NCI-H446 (cell line): ENCODE results near the gene CWC27.
"Not testable (repeated sequence)": the region's sequence is repeated elsewhere in the genome, so short reads cannot be mapped to it uniquely, and the experiment has no call there.

Experiments
- DNase-seq, 2 experiments: peaks; one replicate each; lab custom pipeline; 2025; lab: John Stamatoyannopoulos, UW

CWC27 gene

DNA sequence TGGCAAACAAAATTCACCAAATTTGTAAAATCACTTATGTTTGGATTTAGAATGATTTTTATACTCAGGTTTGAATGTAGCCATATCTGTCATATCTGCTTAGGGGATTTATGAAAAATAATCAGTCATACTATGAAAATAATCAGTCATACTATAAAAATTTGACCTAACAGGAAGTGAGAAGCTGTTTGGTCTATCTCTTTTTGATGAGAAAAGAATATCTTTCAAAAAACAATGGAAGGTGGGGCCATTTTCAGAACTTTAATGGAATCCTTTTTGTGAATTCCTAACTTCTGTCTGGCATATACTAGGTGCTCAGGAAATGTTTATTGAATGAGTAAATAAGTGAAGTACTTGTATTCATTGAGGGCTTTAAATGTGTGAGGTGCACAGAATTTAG, 70.1 kb downstream of the CWC27 start:
- no peak for DNase-seq

DNA sequence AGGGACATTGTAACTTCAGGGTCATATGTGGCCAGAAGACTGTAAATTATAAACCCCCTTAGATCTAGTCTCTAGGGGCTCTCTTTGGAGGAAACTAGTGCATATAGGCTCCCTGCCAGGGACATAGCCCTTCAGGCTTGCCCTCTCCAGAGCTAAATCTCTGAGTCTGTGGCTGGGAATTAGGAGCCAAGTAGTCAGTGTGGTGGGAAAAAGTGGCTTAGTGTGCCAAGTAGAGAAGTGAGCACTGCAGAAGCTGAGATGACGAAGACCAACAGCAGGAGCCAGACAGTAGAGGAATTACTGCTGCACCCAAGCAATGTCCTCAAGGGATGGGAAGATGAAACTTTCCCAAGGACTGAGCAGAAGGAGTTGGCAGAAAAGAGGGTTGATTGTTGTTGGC, 71.2 kb downstream of the CWC27 start:
- no peak for DNase-seq

DNA sequence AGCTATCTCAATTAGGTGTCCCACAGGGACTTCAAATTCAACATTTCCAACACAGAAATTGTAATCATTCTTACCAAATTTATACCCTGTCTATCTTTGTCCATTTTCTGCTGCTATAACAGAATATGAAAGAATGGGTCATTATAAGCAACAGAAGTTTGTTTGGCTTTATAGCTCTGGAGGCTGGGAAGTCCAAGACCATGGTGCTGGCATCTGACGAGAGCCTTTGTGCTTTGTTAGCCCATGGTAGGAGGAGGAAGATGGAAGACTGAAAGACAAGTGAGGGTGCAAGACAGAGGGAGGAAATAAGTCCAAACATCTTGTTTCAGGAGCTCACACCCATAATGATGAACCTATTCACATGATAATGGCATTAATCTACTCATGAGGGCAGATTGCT, 72.2 kb downstream of the CWC27 start:
- DNase-seq = no peak

DNA sequence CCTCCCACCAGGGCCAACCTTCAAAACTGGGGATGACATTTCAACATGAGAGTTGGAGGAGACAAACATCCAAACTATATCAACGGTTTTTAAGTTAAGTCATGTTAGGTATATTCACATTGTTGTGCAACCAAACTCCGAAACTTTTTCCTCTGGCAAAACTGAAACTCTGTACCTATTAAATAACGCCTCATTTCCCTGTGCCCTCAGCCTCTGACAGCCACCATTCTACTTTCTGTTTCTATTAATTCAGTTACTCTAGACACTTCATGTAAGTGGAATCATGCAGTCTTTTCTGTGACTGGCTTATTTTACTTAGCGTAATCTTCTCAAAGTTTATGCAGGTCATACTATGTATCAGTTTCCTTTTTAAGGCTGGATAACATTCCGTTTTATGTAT, 85.0 kb downstream of the CWC27 start:
- DNase-seq = no peak

DNA sequence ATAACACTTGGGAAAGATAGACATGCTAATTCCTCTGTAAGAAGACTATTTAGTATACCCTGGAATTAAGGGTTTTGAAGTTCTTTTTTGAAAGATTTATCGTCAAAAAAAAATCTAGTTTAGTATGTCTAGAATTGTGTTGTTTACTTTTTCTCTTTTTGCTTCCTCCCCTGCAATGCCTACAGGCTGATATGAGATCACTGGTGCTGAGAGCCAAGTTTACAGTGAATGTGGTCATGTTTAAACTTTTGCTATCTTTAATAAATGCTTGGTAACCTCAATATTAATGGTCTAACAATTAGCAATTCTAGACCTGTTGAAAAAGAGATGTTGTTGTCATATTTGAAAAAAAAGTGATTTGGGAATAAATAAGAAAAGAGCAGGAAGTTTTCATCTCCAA, 86.1 kb downstream of the CWC27 start:
- DNase-seq = no peak

DNA sequence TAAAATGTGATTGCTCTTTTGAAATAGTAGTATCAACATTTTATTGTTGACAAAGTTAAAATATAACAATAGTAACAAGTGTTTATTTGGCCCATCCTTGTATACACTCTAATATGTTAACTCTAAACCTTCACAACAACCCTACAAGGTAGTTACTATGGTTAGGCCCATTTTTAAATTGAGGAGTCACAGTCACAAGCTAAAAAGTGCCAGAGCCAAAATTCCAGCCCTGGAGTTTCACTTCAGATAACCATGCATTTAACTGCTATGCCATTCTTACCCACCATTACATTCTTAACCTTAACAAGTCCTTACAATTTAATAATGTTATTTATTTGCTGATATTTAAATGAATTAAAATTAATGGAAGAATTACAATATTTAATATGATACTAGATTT, 91.2 kb downstream of the CWC27 start:
- DNase-seq = no peak

DNA sequence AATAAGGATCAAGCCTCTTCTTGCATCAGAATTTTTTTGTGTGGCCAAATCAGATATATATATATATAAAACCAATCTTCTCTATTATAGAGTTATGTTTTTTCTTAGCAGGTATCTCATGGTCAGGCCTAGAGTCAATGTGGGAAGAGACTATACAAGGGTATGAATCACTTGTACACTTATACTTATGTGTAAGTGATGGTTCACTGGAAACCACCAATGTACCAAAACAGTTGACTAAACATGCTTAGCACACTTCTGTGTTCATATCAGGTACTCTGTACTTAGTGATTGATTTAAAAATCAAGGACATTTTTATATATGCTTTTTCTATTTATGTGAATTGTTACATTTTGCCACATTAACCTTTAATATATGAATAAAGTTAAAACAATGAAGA, 92.6 kb downstream of the CWC27 start:
- no peak for DNase-seq

DNA sequence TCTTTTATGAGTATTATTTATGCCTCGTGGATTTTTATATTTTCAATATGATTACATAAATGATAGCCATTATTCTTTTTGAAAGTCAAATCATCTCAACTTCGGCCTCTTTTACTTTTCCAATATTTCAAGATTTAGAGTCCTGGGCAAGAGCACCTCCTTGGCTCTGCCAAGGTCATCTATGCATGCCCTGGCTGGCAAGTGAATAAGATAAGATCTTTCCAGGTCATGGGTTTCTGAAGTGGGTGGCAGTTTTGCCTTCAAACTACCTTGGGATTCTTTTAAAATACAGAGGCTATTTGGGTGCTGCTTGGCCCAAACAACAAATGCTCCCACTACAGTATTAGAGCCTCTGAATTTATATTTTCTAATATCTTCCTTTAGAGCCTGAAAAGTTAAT, 95.4 kb downstream of the CWC27 start:
- no peak for DNase-seq

DNA sequence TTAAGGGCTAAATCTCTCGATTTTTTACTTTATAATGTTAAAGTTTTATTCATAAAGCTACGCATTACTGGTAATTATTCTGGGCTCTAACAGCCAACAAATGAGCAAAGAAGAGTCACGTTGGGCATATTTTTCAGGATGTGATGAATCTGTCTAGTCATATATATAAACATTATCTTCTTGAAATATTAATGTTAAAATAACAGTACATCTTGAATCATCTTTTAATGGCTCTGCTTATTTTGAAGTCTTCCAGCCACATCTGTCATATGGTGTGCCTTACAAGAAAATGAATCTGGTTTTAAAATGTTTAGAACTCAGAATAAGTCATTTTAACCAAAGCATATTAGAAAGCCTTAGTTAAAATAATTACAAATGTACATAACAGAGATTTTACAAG, 96.9 kb downstream of the CWC27 start:
- DNase-seq = no peak

DNA sequence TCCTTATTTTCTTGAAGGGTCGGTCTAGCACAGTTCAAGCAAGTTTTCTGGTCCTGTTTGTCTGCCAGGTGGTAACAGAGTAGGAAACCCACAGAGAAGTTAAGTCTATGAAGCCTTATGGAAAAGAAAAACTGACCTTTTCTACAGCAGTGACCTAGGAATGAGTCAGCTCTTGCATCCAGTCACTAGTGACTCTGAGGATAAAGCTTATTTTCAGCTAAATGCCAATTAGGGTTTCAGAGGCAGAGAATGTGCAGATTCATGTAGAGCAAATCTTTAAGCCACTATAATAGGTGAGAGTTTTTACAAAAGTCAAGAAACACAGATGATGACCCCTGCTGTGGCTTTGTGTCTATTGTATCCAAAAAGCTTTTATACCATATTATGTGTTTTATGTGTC, 100.7 kb downstream of the CWC27 start:
- DNase-seq = no peak

DNA sequence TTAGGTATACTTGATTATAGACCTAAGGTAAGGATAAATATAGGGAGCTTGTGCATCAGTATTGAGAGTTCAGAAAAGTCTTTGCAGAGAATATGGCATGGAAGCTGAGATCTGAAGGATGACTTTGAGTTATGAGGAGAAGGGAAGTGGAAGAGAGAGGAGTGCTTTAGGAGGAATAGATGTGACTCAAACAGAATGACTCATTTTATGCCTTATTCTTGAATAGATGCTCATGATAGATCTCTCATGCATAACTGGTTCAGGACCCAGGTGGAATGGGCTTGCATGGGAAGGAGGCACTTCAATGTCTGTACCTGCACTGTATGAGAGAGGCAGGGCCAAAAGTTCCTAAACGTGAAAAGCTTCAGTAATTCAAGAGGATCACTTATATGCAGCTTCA, 103.3 kb downstream of the CWC27 start:
- DNase-seq = no peak

DNA sequence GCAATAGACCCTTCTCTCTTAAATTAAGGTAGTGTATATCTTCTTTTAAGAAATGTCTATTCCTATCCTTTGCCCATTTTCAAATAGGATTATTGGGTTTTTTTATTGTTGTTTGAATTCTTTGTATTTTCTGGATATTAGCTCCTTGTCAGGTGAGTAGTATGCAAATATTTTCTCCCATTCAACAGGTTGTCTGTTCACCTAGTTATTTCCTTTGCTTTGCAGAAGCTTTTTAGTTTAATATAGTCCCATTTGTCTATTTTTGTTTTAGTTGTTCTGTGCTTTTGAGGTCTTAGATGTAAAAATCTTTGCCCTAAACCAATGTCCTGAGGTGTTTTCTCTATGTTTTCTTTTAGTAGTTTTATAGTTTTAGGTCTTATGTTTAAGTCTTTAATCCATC, 104.7 kb downstream of the CWC27 start:
- DNase-seq = no peak

DNA sequence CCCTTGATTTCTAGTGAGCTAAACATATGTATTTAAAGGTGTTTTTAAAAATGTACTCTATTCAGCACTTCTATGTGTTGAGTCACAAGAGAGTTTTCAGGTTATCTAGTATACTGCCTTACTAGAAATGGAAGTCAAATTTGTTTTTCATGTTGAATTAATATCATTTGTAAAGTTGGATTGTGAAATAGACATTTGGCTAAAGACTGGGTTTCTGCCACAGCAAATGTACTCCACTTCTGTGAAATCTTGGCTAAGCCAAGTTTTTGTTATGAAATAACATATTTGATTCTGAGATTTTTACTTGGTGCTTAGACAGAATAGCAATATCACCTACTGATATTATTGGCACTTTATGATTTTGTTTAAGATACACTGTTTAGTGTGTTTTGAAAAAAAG, 106.0 kb downstream of the CWC27 start:
- no peak for DNase-seq

DNA sequence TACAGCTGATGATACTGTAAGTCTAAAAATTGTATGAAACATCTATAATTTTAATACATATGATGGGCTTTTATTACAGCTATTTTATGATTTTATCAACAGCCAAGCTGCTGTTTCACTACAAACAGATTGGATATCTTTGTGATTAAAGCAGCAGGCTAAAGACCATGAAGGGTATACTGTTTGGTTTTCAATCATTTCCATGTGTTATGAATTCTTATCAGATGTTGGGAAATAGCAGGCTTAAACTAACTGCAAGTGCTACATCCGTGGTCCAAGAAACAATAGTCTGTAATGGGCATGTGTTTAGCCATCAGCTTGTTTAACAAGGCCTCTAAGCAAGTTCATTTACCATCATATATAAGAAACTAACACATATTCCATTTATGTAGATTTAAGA, 107.5 kb downstream of the CWC27 start:
- no peak for DNase-seq

DNA sequence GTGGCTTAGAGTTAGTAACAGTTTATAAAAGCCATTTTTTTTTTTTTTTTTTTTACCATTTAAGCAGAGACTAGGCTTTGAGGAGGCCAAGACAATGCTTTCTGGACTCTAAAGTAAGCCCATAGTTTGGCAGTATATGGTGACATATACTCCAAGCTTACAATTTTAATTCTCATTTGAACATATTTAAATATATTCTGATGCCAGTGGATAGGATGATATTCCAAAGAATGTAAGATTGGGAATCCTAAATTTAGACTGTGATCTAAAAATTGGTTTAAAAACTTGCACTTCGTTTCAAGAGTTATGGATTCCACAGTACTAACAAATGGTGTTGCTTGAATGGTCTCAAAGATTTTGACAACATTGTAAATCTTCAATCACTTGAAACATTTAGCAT, 112.1 kb downstream of the CWC27 start:
- DNase-seq = no peak

DNA sequence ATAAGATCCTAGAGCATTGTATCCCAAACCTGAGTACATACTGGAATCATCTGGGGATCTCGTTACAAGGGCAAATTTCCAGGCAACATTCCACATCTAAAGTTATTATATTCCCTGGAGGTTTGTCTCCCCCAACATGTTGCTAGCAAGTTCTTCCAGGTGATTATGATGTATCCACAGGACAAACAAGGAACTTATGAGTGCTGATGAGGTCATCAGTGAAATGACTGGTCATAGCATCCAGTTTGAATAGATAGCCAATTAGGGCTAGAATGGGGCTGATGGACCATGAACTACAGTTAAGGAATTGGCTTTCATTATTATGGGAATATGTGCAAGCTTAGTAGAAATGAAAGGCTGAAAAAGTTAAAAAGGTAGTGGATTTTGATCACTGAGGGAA, 115.2 kb downstream of the CWC27 start:
- no peak for DNase-seq

DNA sequence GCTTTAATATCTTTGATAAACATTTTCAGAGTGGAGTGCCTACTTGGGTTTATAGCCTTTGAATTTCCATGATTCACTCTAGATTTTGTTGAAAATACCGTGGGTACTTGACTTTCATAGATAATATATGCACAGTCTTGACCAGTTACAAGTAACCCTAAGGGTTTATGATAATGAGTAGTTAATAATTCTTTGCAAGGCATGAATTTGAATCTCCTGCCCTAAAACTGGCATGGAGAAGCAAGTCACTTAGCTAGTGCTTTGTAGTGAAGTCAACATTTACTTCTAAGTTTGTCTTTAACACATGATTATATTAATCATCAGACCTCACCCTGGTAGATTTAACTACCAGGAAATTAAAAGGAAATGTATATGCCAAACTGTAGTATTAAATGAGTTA, 115.8 kb downstream of the CWC27 start:
- DNase-seq = no peak

DNA sequence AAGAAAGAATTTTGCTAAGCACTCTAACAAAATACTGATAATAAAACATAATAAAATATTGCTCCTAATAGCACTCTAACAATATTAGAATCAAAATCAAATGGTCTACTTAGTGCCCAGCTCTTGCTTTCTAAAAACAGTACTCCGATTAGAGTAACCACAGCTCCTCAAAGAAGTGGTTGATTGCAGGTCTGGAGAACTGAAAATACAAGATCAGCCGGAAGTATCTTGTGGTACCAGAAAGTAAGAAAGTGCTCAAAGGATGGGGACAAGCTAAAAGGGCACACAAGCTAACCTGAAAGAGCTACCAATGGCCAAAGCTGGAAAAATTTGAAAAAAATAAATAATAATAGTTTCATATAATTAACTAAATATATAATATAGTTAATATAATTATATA, 119.2 kb downstream of the CWC27 start:
- no peak for DNase-seq

DNA sequence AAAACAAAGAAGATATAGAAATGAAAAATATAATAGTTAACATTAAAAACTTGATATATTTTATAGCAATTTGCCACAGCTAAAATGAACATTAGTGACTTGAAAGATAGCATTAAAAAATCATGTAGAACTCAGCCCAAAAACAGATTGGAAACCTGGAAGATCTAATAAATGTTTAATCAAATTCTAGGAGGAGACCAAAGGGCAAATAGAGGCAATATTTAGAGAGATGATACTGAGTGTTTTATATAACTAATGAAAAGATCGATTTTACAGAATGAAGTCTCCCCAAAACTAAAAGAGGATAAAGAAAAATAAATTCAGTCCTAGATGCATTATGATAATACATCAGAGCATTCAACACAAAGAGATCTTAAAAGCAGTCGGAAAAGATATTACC, 127.0 kb downstream of the CWC27 start:
- no peak for DNase-seq

DNA sequence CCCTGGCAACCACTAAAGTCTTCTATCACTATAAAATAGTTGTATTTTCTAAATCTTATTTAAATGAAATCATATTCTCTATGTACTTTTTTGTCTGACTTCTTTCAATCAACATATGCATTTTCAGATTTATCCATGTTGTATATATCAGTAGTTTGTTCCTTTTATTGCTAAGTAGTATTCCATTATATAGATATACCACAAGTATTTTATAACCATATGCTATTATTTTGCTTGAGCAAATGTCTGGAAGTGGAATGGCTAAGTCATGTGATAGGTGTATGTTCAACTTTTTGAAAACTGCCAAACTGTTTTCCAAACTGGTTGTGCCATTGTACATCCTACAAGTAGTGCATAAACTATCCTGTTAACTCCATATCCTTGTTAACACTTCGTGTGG, 131.1 kb downstream of the CWC27 start:
- DNase-seq = no peak

DNA sequence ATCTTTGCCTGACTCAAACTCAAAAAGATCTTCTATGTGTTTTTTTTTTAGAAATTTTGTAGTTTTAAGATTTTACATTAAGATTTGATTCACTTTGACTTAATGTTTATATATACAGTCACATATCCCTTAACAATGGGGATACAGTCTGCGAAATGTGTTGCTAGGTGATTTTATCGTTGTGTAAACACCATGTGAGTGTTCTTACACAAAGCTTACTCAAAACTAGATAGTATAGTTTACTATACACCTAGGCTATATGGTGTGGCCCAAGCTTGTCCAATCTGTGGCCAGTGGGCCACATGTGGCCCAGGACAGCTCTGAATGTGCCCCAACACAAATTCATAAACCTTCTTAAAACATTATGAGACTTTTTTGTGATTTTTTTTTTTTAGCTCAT, 131.9 kb downstream of the CWC27 start:
- no peak for DNase-seq

DNA sequence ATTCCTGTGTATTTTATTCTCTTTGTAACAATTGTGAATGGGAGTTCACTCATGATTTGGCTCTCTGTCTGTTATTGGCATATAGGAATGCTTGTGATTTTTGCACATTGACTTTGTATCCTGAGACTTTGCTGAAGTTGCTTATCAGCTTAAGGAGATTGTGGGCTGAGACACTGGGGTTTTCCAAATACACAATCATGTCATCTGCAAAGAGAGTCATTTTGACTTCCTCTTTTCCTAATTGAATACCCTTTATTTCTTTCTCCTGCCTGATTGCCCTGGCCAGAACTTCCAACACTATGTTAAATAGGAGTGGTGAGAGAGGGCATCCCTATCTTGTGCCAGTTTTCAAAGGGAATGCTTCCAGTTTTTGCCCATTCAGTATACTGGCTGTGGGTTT, 138.7 kb downstream of the CWC27 start:
- DNase-seq = not testable (repeated sequence)

DNA sequence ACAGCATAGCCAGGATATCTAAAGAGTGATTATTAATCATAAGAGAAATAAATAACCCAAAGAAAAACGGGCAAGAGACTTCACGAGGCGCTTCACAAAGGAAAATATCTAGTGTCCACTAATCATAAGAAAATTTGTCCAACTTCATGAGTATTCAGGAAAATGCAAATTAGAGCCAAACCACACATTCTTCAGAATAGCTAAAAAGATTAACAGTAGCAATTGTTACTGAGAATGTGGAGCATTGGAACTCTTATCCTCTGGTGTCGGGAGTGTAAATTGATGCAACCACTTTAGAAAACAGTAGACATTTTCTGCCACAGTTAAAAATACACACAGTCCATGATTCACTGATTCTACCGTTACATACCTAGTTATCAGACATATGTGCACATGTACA, 145.7 kb downstream of the CWC27 start:
- DNase-seq = no peak

DNA sequence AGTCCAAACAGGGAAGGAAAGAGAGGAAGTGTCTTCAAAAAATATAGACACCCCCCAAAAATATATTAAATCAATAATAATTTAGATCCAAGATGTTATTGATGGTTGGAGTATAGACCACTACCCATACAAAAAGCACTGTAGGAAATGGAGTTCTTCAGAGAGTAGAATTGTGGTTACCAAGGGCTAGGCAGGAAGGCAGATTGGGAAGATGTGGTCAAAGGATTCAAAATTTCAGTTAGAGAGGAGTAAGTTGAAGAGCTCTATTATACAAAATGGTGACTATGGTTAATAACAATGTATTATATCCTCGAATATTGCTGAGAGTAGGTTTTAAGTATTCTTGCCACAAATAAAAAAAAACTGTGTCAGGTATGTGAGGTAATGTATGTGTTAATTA, 149.4 kb downstream of the CWC27 start:
- DNase-seq = no peak

DNA sequence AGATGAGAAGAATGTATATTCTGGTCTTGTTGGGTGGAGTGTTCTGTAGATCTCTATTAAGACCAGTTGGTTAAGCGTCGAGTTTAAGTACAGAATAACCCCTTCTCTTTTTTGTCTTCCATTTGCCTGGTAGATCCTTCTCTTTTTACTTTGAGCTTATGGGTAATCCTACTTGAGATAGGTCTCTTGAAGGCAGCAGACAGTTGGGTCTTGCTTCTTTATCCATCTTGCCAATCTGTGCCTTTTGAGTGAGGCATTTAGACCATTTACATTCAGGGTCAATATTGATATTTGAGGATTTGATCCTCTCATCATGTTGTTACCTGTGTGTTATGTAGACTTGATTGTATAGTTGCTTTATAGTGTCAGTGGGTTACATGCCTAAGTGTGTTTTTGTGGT, 152.7 kb downstream of the CWC27 start:
- no peak for DNase-seq
